ENCODE measurements around the gene ZSCAN30. TPM values are rescaled to one million over a fixed set of nuclear protein-coding genes. Genes with fewer than 3 reads are reported as not detected.

The ZSCAN30 gene
- total RNA-seq, 2 donors from 2014 or later = 19.5 to 45.8 TPM

- Histone ChIP-seq H3K27ac (no peak overlapping the region), H3K36me3 (peaks cover 58% of the 10 kb centered on the region), H3K27me3 (replicated peaks; ENCODE audit: insufficient read depth) (no peaks in the 10 kb centered on the region), H3K4me1 (ENCODE audit: control insufficient read depth in 1 of 2, low read depth in 2 of 2) (peaks cover 8 to 13% of the 10 kb centered on the region in 2 donors), H3K4me3 (no peak overlapping the region), H3K9me3 (no peaks in the 10 kb centered on the region)
- DNase-seq (ENCODE audit: low spot score) (no peak), ATAC-seq (ENCODE audit: insufficient number of reproducible peaks, low FRiP score, low read depth) (no peak)
- no peak for TF ChIP-seq CTCF (IDR thresholded peaks at IDR 0.05)
Observed at GRCh38 chr18:35246831-35247230, 43.2 kb downstream of the ZSCAN30 start.

- Histone ChIP-seq H3K4me3 (no peak overlapping the region), H3K4me1 (ENCODE audit: control insufficient read depth in 1 of 2, low read depth in 2 of 2) (peaks cover 9 to 14% of the 10 kb centered on the region in 2 donors), H3K36me3 (peaks cover 54% of the 10 kb centered on the region), H3K27me3 (replicated peaks; ENCODE audit: insufficient read depth) (no peaks in the 10 kb centered on the region), H3K9me3 (no peaks in the 10 kb centered on the region), H3K27ac (no peak overlapping the region)
- DNase-seq (ENCODE audit: low spot score) = no peak
- ATAC-seq (ENCODE audit: insufficient number of reproducible peaks, low FRiP score, low read depth) = no peak
- no peak for TF ChIP-seq CTCF (IDR thresholded peaks at IDR 0.05)
Observed at GRCh38 chr18:35245719-35246317, 44.2 kb downstream of the ZSCAN30 start.

GRCh38 chr18:35244671-35245070, 45.4 kb downstream of the ZSCAN30 start:
- H3K36me3 ChIP-seq = peaks cover 54% of the 10 kb centered on the region
- DNase-seq (ENCODE audit: low spot score) (no peak), ATAC-seq (ENCODE audit: insufficient number of reproducible peaks, low FRiP score, low read depth) (no peak)

GRCh38 chr18:35242426-35242825, 47.6 kb downstream of the ZSCAN30 start:
- H3K27ac ChIP-seq = peak overlapping the region in 1 of 2 donors; percentile 2
- DNase-seq (ENCODE audit: low spot score) (no peak), ATAC-seq (ENCODE audit: insufficient number of reproducible peaks, low FRiP score, low read depth) (no peak)
- peaks cover 42% of the 10 kb centered on the region for H3K36me3 ChIP-seq
- H3K4me3 ChIP-seq = peak overlapping the region; percentile 98
- H3K4me1 ChIP-seq (ENCODE audit: control insufficient read depth in 1 of 2, low read depth in 2 of 2) = peaks cover 9 to 14% of the 10 kb centered on the region in 2 donors
- H3K9me3 ChIP-seq = no peaks in the 10 kb centered on the region
- no peak for TF ChIP-seq CTCF (IDR thresholded peaks at IDR 0.05)
- H3K27me3 ChIP-seq (replicated peaks; ENCODE audit: insufficient read depth) = no peaks in the 10 kb centered on the region

More at GRCh38 chr18:35244671-35245070, 45.4 kb downstream of the ZSCAN30 start:
- Histone ChIP-seq H3K4me3 (no peak overlapping the region), H3K27me3 (replicated peaks; ENCODE audit: insufficient read depth) (no peaks in the 10 kb centered on the region), H3K9me3 (no peaks in the 10 kb centered on the region), H3K27ac (no peak overlapping the region), H3K4me1 (ENCODE audit: control insufficient read depth in 1 of 2, low read depth in 2 of 2) (peaks cover 9 to 14% of the 10 kb centered on the region in 2 donors)
- TF ChIP-seq CTCF (IDR thresholded peaks at IDR 0.05) = no peak

- no peak for DNase-seq (ENCODE audit: low spot score)
- Histone ChIP-seq H3K9me3 (no peaks in the 10 kb centered on the region), H3K27ac (peak overlapping the region; percentile 99 to 100), H3K36me3 (peaks cover 37% of the 10 kb centered on the region), H3K4me3 (peak overlapping the region; percentile 98), H3K4me1 (ENCODE audit: control insufficient read depth in 1 of 2, low read depth in 2 of 2) (peaks cover 9 to 14% of the 10 kb centered on the region in 2 donors), H3K27me3 (replicated peaks; ENCODE audit: insufficient read depth) (no peaks in the 10 kb centered on the region)
- ATAC-seq (ENCODE audit: insufficient number of reproducible peaks, low FRiP score, low read depth) = no peak
- TF ChIP-seq CTCF (IDR thresholded peaks at IDR 0.05) = no peak
Observed at GRCh38 chr18:35241448-35241804, 48.6 kb downstream of the ZSCAN30 start.
